Fibroblast of mammary gland (primary cell): ENCODE measurements around the gene ABCG4.
"Not testable (repeated sequence)": the region's sequence is repeated elsewhere in the genome, so short reads cannot be mapped to it uniquely, and the experiment has no call there.

Source experiments
- DNase-seq: peaks from one replicate; pipeline ENCODE4 v3.0.0-alpha.2; 2010; ENCODE audit warnings: low read depth
- H3K4me3 ChIP-seq: 2 replicates; pipeline ENCODE4 v1.5.1; 2011; ENCODE audit warnings: low read depth, mild to moderate bottlenecking, low read length, moderate library complexity; ENCODE audit not compliant: control insufficient read depth
- CTCF ChIP-seq: conservative IDR thresholded peaks from 2 replicates; pipeline ENCODE4 v1.5.1; 2011; ENCODE audit warnings: low read depth, low read length, inconsistent platforms; ENCODE audit not compliant: control insufficient read depth, insufficient read depth

The ABCG4 gene

GRCh38 chr11:119185981-119186634 is 37.3 kb downstream of the ABCG4 start:
- TF ChIP-seq CTCF = no peak
- H3K4me3 ChIP-seq = no peak overlapping the region
- no peak for DNase-seq

GRCh38 chr11:119187123-119187892 is 38.5 kb downstream of the ABCG4 start:
- no peak for TF ChIP-seq CTCF
- no peak overlapping the region for H3K4me3 ChIP-seq
- no peak for DNase-seq

- no peak overlapping the region for H3K4me3 ChIP-seq
- DNase-seq = no peak
- TF ChIP-seq CTCF = no peak
Measured at GRCh38 chr11:119188067-119188466, 39.2 kb downstream of the ABCG4 start.

- no peak overlapping the region for H3K4me3 ChIP-seq
- no peak for DNase-seq
- TF ChIP-seq CTCF = no peak
Measured at GRCh38 chr11:119188887-119189286, 40.0 kb downstream of the ABCG4 start.

GRCh38 chr11:119189393-119189792 is 40.5 kb downstream of the ABCG4 start:
- TF ChIP-seq CTCF = no peak
- H3K4me3 ChIP-seq = no peak overlapping the region
- no peak for DNase-seq

- TF ChIP-seq CTCF = no peak
- DNase-seq = no peak
Measured at GRCh38 chr11:119190531-119190930, 41.7 kb downstream of the ABCG4 start.

GRCh38 chr11:119191265-119191664 is 42.4 kb downstream of the ABCG4 start:
- not testable (repeated sequence) for DNase-seq, H3K4me3 ChIP-seq

More at GRCh38 chr11:119190531-119190930, 41.7 kb downstream of the ABCG4 start:
- no peak overlapping the region for H3K4me3 ChIP-seq
